Astrocyte (in vitro differentiated cells and primary cell): ENCODE measurements around the gene PPP2CA. TPM values are rescaled to one million over a fixed set of nuclear protein-coding genes. Genes with fewer than 3 reads are reported as not detected.
"Not testable (repeated sequence)": the region's sequence is repeated elsewhere in the genome, so short reads cannot be mapped to it uniquely, and the experiment has no call there.

Experiments
- DNase-seq: peaks from one replicate; pipeline ENCODE4 v3.0.0-alpha.2; 2010; ENCODE audit warnings: low read depth
- FAIRE-seq: peaks from 2 replicates; lab custom pipeline; 2011; peaks lifted over from hg19 to GRCh38; lab: Jason Lieb, UNC
- H2AFZ ChIP-seq: 2 replicates; pipeline ENCODE4 v1.6.0; 2012; ENCODE audit warnings: low read depth, low read length, inconsistent platforms
- H3K27ac ChIP-seq: 2 replicates; pipeline ENCODE4 v1.5.1; 2011; ENCODE audit warnings: low read depth, low read length, inconsistent platforms
- H3K27me3 ChIP-seq: 2 replicates; pipeline ENCODE4 v1.6.0; 2011; ENCODE audit warnings: low read length, inconsistent platforms; ENCODE audit not compliant: insufficient read depth
- H3K36me3 ChIP-seq: 2 replicates; pipeline ENCODE4 v1.5.1; 2011; ENCODE audit warnings: low read length, inconsistent platforms; ENCODE audit not compliant: insufficient read depth
- H3K4me1 ChIP-seq: 2 replicates; pipeline ENCODE4 v1.5.1; 2011; ENCODE audit warnings: low read length, inconsistent platforms; ENCODE audit not compliant: insufficient read depth
- H3K4me2 ChIP-seq: 2 replicates; pipeline ENCODE4 v1.6.0; 2012; ENCODE audit warnings: low read length, inconsistent platforms
- H3K4me3 ChIP-seq: 2 replicates; pipeline ENCODE4 v1.5.1; 2011; ENCODE audit warnings: low read depth, mild to moderate bottlenecking, low read length, inconsistent platforms; ENCODE audit not compliant: insufficient read depth
- H3K79me2 ChIP-seq: 2 replicates; pipeline ENCODE4 v1.6.0; 2012; ENCODE audit warnings: mild to moderate bottlenecking, low read length, inconsistent platforms; ENCODE audit not compliant: insufficient read depth
- H3K9ac ChIP-seq: 2 replicates; pipeline ENCODE4 v1.6.0; 2012; ENCODE audit warnings: mild to moderate bottlenecking, low read length, inconsistent platforms
- H3K9me3 ChIP-seq: 2 replicates; pipeline ENCODE4 v1.5.1; 2012; ENCODE audit warnings: low read depth, mild to moderate bottlenecking, low read length, inconsistent platforms; ENCODE audit not compliant: insufficient read depth
- H4K20me1 ChIP-seq: 2 replicates; pipeline ENCODE4 v1.6.0; 2012; ENCODE audit warnings: low read length, inconsistent platforms; ENCODE audit not compliant: insufficient read depth
- H3K27ac Mint-ChIP-seq: one replicate; pipeline ENCODE4 v1.8.0; 2021; ENCODE audit warnings: mild to moderate bottlenecking, mixed read lengths; ENCODE audit not compliant: unreplicated experiment
- H3K27me3 Mint-ChIP-seq: one replicate; pipeline ENCODE4 v1.8.0; 2021; ENCODE audit warnings: low read depth, mixed read lengths; ENCODE audit not compliant: unreplicated experiment
- H3K36me3 Mint-ChIP-seq: one replicate; pipeline ENCODE4 v1.8.0; 2021; ENCODE audit warnings: low read depth, mixed read lengths; ENCODE audit not compliant: unreplicated experiment
- H3K4me1 Mint-ChIP-seq: one replicate; pipeline ENCODE4 v1.8.0; 2021; ENCODE audit warnings: low read depth, mixed read lengths; ENCODE audit not compliant: unreplicated experiment
- H3K4me3 Mint-ChIP-seq: one replicate; pipeline ENCODE4 v1.8.0; 2021; ENCODE audit warnings: mild to moderate bottlenecking, moderate library complexity, mixed read lengths; ENCODE audit not compliant: unreplicated experiment
- H3K9me3 Mint-ChIP-seq: one replicate; pipeline ENCODE4 v1.8.0; 2021; ENCODE audit warnings: mild to moderate bottlenecking, mixed read lengths; ENCODE audit not compliant: unreplicated experiment
- CTCF ChIP-seq: IDR thresholded peaks from 2 replicates; pipeline ENCODE4 v1.5.1; 2011; ENCODE audit warnings: low read depth, mild to moderate bottlenecking, inconsistent platforms, low read length, moderate library complexity; ENCODE audit not compliant: insufficient read depth
- EZH2 ChIP-seq: IDR thresholded peaks from 2 replicates; pipeline ENCODE4 v1.6.1; 2012; ENCODE audit warnings: mild to moderate bottlenecking, low read length, inconsistent platforms; ENCODE audit not compliant: insufficient read depth
- total RNA-seq: library from RNA; stranded (reverse); gene quantifications from 2 replicates; pipeline ENCODE4 v1.2.1, GENCODE V29; 2021

Gene PPP2CA
- total RNA-seq, 1 donor from 2014 or later, result 180 TPM

- TF ChIP-seq CTCF, result no peak
- TF ChIP-seq EZH2, result no peak
- no peak for FAIRE-seq
- Histone ChIP-seq H3K9ac (no peak overlapping the region), H3K4me3 (no peak overlapping the region), H3K27ac (no peak overlapping the region), H3K79me2 (peaks cover 54% of the 10 kb centered on the region), H2AFZ (no peak overlapping the region), H3K9me3 (no peaks in the 10 kb centered on the region), H3K4me1 (peaks cover 15% of the 10 kb centered on the region), H3K36me3 (peaks cover 80% of the 10 kb centered on the region), H4K20me1 (peaks cover 75% of the 10 kb centered on the region), H3K4me2 (no peak overlapping the region), H3K27me3 (no peaks in the 10 kb centered on the region)
- H3K9me3 Mint-ChIP-seq, result no peaks in the 10 kb centered on the region
- peaks cover 18% of the 10 kb centered on the region for H3K36me3 Mint-ChIP-seq
- no peak for DNase-seq
- H3K27ac Mint-ChIP-seq, result no peak overlapping the region
- H3K27me3 Mint-ChIP-seq, result no peaks in the 10 kb centered on the region
- peaks cover 16% of the 10 kb centered on the region for H3K4me1 Mint-ChIP-seq
- no peak overlapping the region for H3K4me3 Mint-ChIP-seq
Measured at GRCh38 chr5:134153241-134153640, 72.6 kb downstream of the PPP2CA start.

DNA sequence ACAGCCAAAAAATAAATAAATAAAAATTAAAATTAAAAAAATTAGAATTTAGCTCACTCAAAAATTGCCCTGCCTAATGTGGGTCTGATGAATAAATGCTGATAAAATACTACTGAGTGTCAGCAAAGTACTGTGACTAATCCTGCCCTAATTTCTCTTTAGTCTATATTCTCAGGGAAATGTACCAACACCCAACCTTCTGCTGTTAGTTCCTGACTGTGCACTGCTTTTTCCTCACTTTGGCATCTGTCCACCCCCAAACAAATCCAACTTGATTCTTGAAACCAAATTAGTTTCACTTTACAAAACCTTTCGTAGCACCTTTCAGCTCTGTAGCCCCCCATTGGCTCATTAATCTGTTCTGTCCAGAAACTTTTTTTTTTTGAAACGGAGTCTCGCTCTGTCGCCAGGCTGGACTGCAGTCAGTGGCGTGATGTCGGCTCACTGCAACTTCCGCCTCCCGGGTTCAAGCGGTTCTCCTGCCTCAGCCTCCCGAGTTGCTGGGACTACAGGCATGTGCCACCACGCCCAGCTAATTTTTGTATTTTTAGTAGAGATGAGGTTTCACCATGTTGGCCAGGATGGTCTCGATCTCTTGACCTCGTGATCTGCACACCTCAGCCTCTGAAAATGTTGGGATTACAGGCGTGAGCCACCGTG, 73.6 kb downstream of the PPP2CA start:
- not testable (repeated sequence) for H3K9ac ChIP-seq, H3K9me3 Mint-ChIP-seq, H3K27ac Mint-ChIP-seq, FAIRE-seq, H3K27me3 ChIP-seq, H3K4me2 ChIP-seq, H3K4me3 ChIP-seq, H3K27me3 Mint-ChIP-seq, H2AFZ ChIP-seq, H3K9me3 ChIP-seq, H3K4me3 Mint-ChIP-seq, H3K27ac ChIP-seq
- peaks cover 16% of the 10 kb centered on the region for H3K4me1 ChIP-seq
- Mint-ChIP-seq H3K36me3 (peaks cover 19% of the 10 kb centered on the region), H3K4me1 (peaks cover 18% of the 10 kb centered on the region)
- H3K79me2 ChIP-seq, result peaks cover 52% of the 10 kb centered on the region
- DNase-seq, result peak; percentile 23
- peaks cover 80% of the 10 kb centered on the region for H4K20me1 ChIP-seq
- peaks cover 71% of the 10 kb centered on the region for H3K36me3 ChIP-seq

DNA sequence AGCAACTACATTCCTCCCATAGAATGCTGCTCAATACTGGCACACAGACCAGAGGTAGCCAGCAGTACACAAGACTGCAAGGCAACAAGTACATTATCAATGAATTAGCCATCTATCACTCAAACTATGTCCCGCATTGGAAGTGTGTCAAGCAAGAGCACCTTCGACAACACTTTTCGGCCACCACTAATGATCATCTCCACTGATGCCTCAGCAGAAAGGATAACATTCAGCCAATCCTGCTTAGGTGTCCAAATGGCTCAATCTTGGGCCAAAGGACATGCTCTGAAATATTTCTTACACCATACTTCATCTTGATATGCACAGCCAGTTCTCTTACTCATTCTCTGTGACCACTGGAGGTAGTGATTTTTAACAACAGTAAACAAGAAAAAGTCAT, 74.2 kb downstream of the PPP2CA start:
- Mint-ChIP-seq H3K4me3 (no peak overlapping the region), H3K36me3 (peaks cover 24% of the 10 kb centered on the region), H3K4me1 (peaks cover 19% of the 10 kb centered on the region), H3K27me3 (no peaks in the 10 kb centered on the region), H3K9me3 (no peaks in the 10 kb centered on the region), H3K27ac (no peak overlapping the region)
- peak; percentile 14 for DNase-seq
- no peak for FAIRE-seq
- H3K9me3 ChIP-seq, result no peaks in the 10 kb centered on the region
- no peak overlapping the region for H3K9ac ChIP-seq
- no peaks in the 10 kb centered on the region for H3K27me3 ChIP-seq
- peaks cover 67% of the 10 kb centered on the region for H3K36me3 ChIP-seq
- peaks cover 16% of the 10 kb centered on the region for H3K4me1 ChIP-seq
- no peak overlapping the region for H3K4me2 ChIP-seq
- H3K27ac ChIP-seq, result no peak overlapping the region
- H3K79me2 ChIP-seq, result peaks cover 58% of the 10 kb centered on the region
- TF ChIP-seq EZH2 (no peak), CTCF (no peak)
- H3K4me3 ChIP-seq, result no peak overlapping the region
- peaks cover 86% of the 10 kb centered on the region for H4K20me1 ChIP-seq
- H2AFZ ChIP-seq, result no peak overlapping the region
